PC-9 (cell line): ENCODE data around the gene ARID4A.

Source experiments
- EZH2 ChIP-seq: fragments of 200-600 bp; sonication (generic); IDR thresholded peaks from 2 replicates; pipeline ENCODE4 v1.8.0; 2017; ENCODE audit warnings: antibody characterized with exemption, low read depth
- TF ChIP-seq, protein P1 (sequence below): fragments of 200-600 bp; sonication (generic); conservative IDR thresholded peaks from 2 replicates; pipeline ENCODE4 v1.6.1; 2017; ENCODE audit warnings: mixed run types, antibody characterized with exemption, mild to moderate bottlenecking, moderate library complexity

DNA sequence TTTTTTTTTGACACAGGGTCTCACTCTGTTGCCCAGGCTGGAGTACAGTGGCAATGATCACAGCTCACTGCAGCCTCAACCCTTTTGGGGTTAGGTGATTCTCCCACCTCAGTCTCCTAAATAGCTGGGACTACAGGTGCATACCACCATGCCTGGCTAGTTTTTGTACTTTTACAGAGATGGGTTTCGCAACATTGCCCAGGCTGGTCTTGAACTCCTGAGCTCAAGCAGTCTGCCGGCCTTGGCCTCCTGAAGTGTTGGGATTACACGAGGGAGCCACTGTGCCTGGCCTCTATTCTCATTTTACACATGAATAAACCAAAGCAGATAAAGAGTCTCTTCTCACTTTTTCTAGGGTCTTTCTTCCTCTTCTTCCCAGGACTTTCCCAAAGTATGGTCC lies 100.5 kb downstream of the ARID4A start:
- TF ChIP-seq, protein P1, sequence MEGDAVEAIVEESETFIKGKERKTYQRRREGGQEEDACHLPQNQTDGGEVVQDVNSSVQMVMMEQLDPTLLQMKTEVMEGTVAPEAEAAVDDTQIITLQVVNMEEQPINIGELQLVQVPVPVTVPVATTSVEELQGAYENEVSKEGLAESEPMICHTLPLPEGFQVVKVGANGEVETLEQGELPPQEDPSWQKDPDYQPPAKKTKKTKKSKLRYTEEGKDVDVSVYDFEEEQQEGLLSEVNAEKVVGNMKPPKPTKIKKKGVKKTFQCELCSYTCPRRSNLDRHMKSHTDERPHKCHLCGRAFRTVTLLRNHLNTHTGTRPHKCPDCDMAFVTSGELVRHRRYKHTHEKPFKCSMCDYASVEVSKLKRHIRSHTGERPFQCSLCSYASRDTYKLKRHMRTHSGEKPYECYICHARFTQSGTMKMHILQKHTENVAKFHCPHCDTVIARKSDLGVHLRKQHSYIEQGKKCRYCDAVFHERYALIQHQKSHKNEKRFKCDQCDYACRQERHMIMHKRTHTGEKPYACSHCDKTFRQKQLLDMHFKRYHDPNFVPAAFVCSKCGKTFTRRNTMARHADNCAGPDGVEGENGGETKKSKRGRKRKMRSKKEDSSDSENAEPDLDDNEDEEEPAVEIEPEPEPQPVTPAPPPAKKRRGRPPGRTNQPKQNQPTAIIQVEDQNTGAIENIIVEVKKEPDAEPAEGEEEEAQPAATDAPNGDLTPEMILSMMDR, result no peak
- TF ChIP-seq EZH2, result no peak
